ENCODE measurements around the gene RNF220. TPM values are rescaled to one million over a fixed set of nuclear protein-coding genes. Genes with fewer than 3 reads are reported as not detected.

The RNF220 gene
- total and polyA plus RNA-seq, 2 of the 4 experiments (the other 2 are of a cell fraction), result 71.8 to 77.1 TPM

DNA sequence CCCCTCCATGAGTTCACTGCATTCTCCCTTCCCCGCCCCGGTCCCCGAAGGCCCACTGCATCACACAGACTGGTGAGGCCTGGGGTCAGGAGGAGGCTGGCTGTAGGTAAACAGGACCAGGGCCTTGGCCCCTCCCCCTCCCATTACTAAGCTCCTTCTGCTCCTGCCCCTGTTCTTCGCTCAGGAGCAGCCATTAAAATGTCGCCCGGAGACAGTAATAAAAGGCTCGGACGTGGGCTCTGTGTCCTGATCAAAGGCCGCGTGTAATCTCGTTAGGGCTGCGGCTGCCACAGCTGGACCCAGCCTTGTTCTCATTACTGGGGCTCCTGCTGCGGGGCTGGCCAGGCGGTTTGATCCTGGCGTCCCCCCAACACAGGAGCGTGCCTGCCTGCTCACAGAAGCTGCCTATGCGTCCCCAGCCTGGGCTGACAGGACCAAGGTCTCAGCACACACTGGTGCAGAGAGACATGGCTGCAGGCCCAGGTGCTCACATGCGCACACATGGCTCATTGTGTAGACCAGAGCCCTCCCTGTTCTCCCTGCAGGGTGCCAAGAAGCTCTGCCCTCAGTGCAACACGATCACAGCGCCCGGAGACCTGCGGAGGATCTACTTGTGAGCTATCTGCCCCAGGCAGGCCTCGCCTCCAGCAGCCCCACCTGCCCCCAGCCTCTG lies 245.2 kb downstream of the RNF220 start:
- Histone ChIP-seq H3K9ac (ENCODE audit: low read depth, low read length) (no peak overlapping the region), H3K27me3 (ENCODE audit: control insufficient read depth, insufficient read depth, low read length) (no peaks in the 10 kb centered on the region), H4K91ac (ENCODE audit: insufficient read depth, low read depth, low read length) (no peak overlapping the region), H3K4me2 (ENCODE audit: low read depth, low read length) (no peak overlapping the region), H4K8ac (ENCODE audit: low read depth in 2 of 2, low read length in 2 of 2) (no peak overlapping the region), H2AK9ac (replicated peaks; ENCODE audit: low read depth, low read length, poor library complexity) (no peak overlapping the region), H3K4ac (ENCODE audit: low read depth, low read length) (no peak overlapping the region), H2BK5ac (ENCODE audit: low read depth, low read length, poor library complexity, severe bottlenecking) (no peak overlapping the region), H3K4me1 (ENCODE audit: control insufficient read depth, insufficient read depth, low read length) (peaks cover 10% of the 10 kb centered on the region), H4K20me1 (ENCODE audit: insufficient read depth, low read length) (peaks cover 31% of the 10 kb centered on the region), H3K36me3 (ENCODE audit: control insufficient read depth, insufficient read depth, low read length) (peaks cover 32% of the 10 kb centered on the region), H2BK15ac (ENCODE audit: low read depth, low read length) (no peak overlapping the region), H4K5ac (ENCODE audit: low read depth, low read length) (no peak overlapping the region), H2AFZ (replicated peaks; ENCODE audit: low read length, poor library complexity) (no peak overlapping the region), H3K14ac (replicated peaks; ENCODE audit: low read depth, low read length) (no peak overlapping the region), H3K23ac (ENCODE audit: low read depth, low read length) (no peak overlapping the region), H2BK120ac (ENCODE audit: low read depth, low read length) (no peak overlapping the region), H3K27ac (ENCODE audit: insufficient read depth, low read length) (no peak overlapping the region), H2BK20ac (ENCODE audit: low read depth, low read length) (no peak overlapping the region), H3K9me3 (ENCODE audit: control insufficient read depth, insufficient read depth, low read length) (no peaks in the 10 kb centered on the region), H3K79me1 (ENCODE audit: low read depth in 1 of 2, low read length in 2 of 2) (peaks cover 0 to 12% of the 10 kb centered on the region in 2 experiments; a peak in 3 of 4 replicates), H3K56ac (ENCODE audit: extremely low read depth, insufficient read depth, low read length) (no peak overlapping the region), H3K9me1 (ENCODE audit: insufficient read depth, low read length) (peaks cover 10% of the 10 kb centered on the region; the same call in 1 of the 2 replicates), H3K18ac (ENCODE audit: low read depth, low read length) (no peak overlapping the region), H3K4me3 (ENCODE audit: insufficient read depth, low read depth, low read length) (no peak overlapping the region), H2AK5ac (ENCODE audit: low read depth, low read length) (no peak overlapping the region)
- 93% methylated on average over 16 of the region's 23 CpGs; no CpG with 5 or more reads in 1 of the 2 experiments for WGBS, 2 experiments (ENCODE audit: extremely low coverage in 2 of 2, insufficient read length in 1 of 2)
- intact Hi-C loops (cut with micrococcal nuclease), result loop anchor here (5.0 kb wide), 1 partner anchor 323 kb away; no protein-coding TSS in a partner anchor
- BruUV-seq (replicated peaks), result no TSS peak
- dilution Hi-C loops (cut with HindIII; ENCODE audit: low sequenced_read_pairs, unreplicated experiment), result no loop called here
- ATAC-seq (ENCODE audit: low read depth), result no peak
- in situ Hi-C loops (cut with MboI; ENCODE audit: low sequenced_read_pairs), result loop anchor here (5.0 kb wide), 2 partner anchors 43 to 273 kb away; no protein-coding TSS in a partner anchor
- DNase-seq, result no peak
- POLR2A ChIA-PET (ENCODE audit: unreplicated experiment), result no interaction called here
- TF ChIP-seq RFX5 (IDR thresholded peaks at IDR 0.05; ENCODE audit: low read depth, low read length), result no peak
- TF ChIP-seq, protein P1, sequence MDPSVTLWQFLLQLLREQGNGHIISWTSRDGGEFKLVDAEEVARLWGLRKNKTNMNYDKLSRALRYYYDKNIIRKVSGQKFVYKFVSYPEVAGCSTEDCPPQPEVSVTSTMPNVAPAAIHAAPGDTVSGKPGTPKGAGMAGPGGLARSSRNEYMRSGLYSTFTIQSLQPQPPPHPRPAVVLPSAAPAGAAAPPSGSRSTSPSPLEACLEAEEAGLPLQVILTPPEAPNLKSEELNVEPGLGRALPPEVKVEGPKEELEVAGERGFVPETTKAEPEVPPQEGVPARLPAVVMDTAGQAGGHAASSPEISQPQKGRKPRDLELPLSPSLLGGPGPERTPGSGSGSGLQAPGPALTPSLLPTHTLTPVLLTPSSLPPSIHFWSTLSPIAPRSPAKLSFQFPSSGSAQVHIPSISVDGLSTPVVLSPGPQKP (IDR thresholded peaks at IDR 0.05; ENCODE audit: borderline replicate concordance, low read depth, low read length), result no peak
- no peak for TF ChIP-seq BHLHE40 (IDR thresholded peaks at IDR 0.05; ENCODE audit: low read depth, low read length)
- no peak for TF ChIP-seq CHD1 (IDR thresholded peaks at IDR 0.05; ENCODE audit: low read depth, low read length)
- no peak for TF ChIP-seq CEBPB (IDR thresholded peaks at IDR 0.05; ENCODE audit: low read depth, low read length)
- no peak for TF ChIP-seq RAD21 (IDR thresholded peaks at IDR 0.05; ENCODE audit: low read length)
- TF ChIP-seq POLR2A (IDR thresholded peaks at IDR 0.05; ENCODE audit: low read depth, low read length), result no peak
- no peak for TF ChIP-seq FOS (IDR thresholded peaks at IDR 0.05; ENCODE audit: low read depth, low read length)
- TF ChIP-seq MAZ (IDR thresholded peaks at IDR 0.05; ENCODE audit: borderline replicate concordance, low read depth, low read length), result no peak
- TF ChIP-seq SMC3 (IDR thresholded peaks at IDR 0.05; ENCODE audit: low read depth, low read length), result no peak
- CTCF ChIA-PET, result interaction anchor here (0.5 kb wide), 1 partner anchor 29 kb away, joined by 3 read pairs; no protein-coding TSS in a partner anchor
